HCT116 (cell line): ENCODE results near the gene NCAPG. TPM values are rescaled to one million over a fixed set of nuclear protein-coding genes. Genes with fewer than 3 reads are reported as not detected.

Source experiments
- ATAC-seq: fragments of 200-7000 bp; cut with Tn5 transposase; 2 replicates; pipeline ENCODE4 v1.9.1; 2020; ENCODE audit warnings: mild to moderate bottlenecking, moderate library complexity
- BruUV-seq: library from RNA; stranded (reverse); fragments of 400-500 nt; replicated peaks from 2 replicates; lab custom pipeline; 2021; lab: Mats Ljungman, UMichigan
- CTCF ChIA-PET: fragments of 300-600 bp; sonication (Branson Sonifier 250); formaldehyde crosslinking; loops from one replicate; lab custom pipeline; 2021; ENCODE audit warnings: antibody characterized with exemption; lab: Charles Lee
- POLR2A ChIA-PET: fragments of 300-600, 350-600 bp; sonication (Branson Sonifier 250); formaldehyde crosslinking; loops from one replicate; lab custom pipeline; 2021; ENCODE audit warnings: antibody characterized with exemption; lab: Charles Lee
- RAD21 ChIA-PET, 2 experiments: fragments of 300-600 bp; sonication (Branson Sonifier 250); formaldehyde crosslinking; loops; one replicate each; lab custom pipeline; 2023; ENCODE audit warnings: low total read pairs in 2 of 2; ENCODE audit not compliant: uncharacterized antibody in 2 of 2, unreplicated experiment in 2 of 2, low non-redundant PET in 1 of 2; lab: Charles Lee
- DNase-seq: peaks from one replicate; pipeline ENCODE4 v3.0.0-alpha.2; 2010; ENCODE audit warnings: low read depth, low spot score
- H2AFZ ChIP-seq: fragments of 200-600 bp; shearing (Covaris generic), sonication (generic); 2 replicates; pipeline ENCODE4 v1.6.1; 2017; ENCODE audit warnings: low read depth, mixed run types, mixed read lengths, antibody characterized with exemption, low read length; ENCODE audit not compliant: poor library complexity, severe bottlenecking
- H3K27ac ChIP-seq: 2 replicates; pipeline ENCODE4 v1.5.1; 2012; ENCODE audit warnings: low read depth, low read length
- H3K27me3 ChIP-seq: fragments of 200-600 bp; sonication (generic); 2 replicates; pipeline ENCODE4 v1.6.1; 2016; ENCODE audit warnings: mixed run types, low read length, mixed read lengths; ENCODE audit not compliant: insufficient read depth
- H3K36me3 ChIP-seq, 2 experiments: fragments of 200-500 bp in 1 of 2; fragments of 200-600 bp in 1 of 2; sonication (Bioruptor generic) in 1 of 2; sonication (generic) in 1 of 2; 2 replicates each; pipeline versions ENCODE4 v1.5.1 to v1.6.1; 2014 to 2016; ENCODE audit warnings: low read length in 2 of 2, inconsistent platforms in 1 of 2, mixed read lengths in 1 of 2, mixed run types in 1 of 2; ENCODE audit not compliant: insufficient read depth in 2 of 2, control insufficient read depth in 1 of 2
- H3K4me1 ChIP-seq, 2 experiments: fragments of 200-600 bp in 1 of 2; sonication (generic) in 1 of 2; 2 replicates each; pipeline versions ENCODE4 v1.5.1 to v1.6.1; 2012 to 2017; ENCODE audit warnings: low read length in 2 of 2, inconsistent platforms in 1 of 2, mild to moderate bottlenecking in 1 of 2, mixed read lengths in 1 of 2, mixed run types in 1 of 2, moderate library complexity in 1 of 2; ENCODE audit not compliant: insufficient read depth in 2 of 2, control insufficient read depth in 1 of 2
- H3K4me2 ChIP-seq: fragments of 200-600 bp; sonication (generic); 2 replicates; pipeline ENCODE4 v1.6.1; 2017; ENCODE audit warnings: mixed run types, low read length, mixed read lengths
- H3K4me3 ChIP-seq, 2 experiments: fragments of 200-600 bp in 1 of 2; sonication (generic) in 1 of 2; replicated peaks in 1 of 2; 2 replicates each; pipeline ENCODE4 v1.5.1; 2011 to 2016; ENCODE audit warnings: low read length in 2 of 2, control low read depth in 1 of 2, low read depth in 1 of 2, mild to moderate bottlenecking in 1 of 2, mixed read lengths in 1 of 2, mixed run types in 1 of 2
- H3K79me2 ChIP-seq: fragments of 200-600 bp; sonication (generic); 2 replicates; pipeline ENCODE4 v1.6.1; 2017; ENCODE audit warnings: mild to moderate bottlenecking, mixed run types, low read length, moderate library complexity, mixed read lengths; ENCODE audit not compliant: insufficient read depth
- H3K9ac ChIP-seq: fragments of 200-600 bp; sonication (generic); 2 replicates; pipeline ENCODE4 v1.6.1; 2016; ENCODE audit warnings: low read length, mixed read lengths
- H3K9me2 ChIP-seq: fragments of 200-600 bp; sonication (generic), shearing (Covaris generic); 2 replicates; pipeline ENCODE4 v1.6.1; 2017; ENCODE audit warnings: mixed run types, mild to moderate bottlenecking, moderate library complexity; ENCODE audit not compliant: insufficient read depth
- H3K9me3 ChIP-seq, 2 experiments: fragments of 200-500 bp in 1 of 2; fragments of 200-600 bp in 1 of 2; sonication (Bioruptor generic) in 1 of 2; sonication (generic) in 1 of 2; 2 replicates each; pipeline ENCODE4 v1.6.1; 2014 to 2017; ENCODE audit warnings: low read length in 2 of 2, mixed read lengths in 2 of 2, inconsistent platforms in 1 of 2, low read depth in 1 of 2, mild to moderate bottlenecking in 1 of 2, mixed run types in 1 of 2, moderate library complexity in 1 of 2; ENCODE audit not compliant: control insufficient read depth in 1 of 2, insufficient read depth in 1 of 2
- H4K20me1 ChIP-seq: fragments of 200-600 bp; sonication (generic), shearing (Covaris generic); 2 replicates; pipeline ENCODE4 v1.6.1; 2017; ENCODE audit warnings: mixed run types, mild to moderate bottlenecking, moderate library complexity; ENCODE audit not compliant: insufficient read depth
- CBX3 ChIP-seq: IDR thresholded peaks from 2 replicates; pipeline ENCODE4 v1.6.1; 2012; ENCODE audit warnings: low read depth
- CEBPB ChIP-seq: IDR thresholded peaks from 2 replicates; pipeline ENCODE4 v1.6.1; 2012; ENCODE audit warnings: low read depth
- EGR1 ChIP-seq: IDR thresholded peaks from 2 replicates; pipeline ENCODE4 v1.6.1; 2012; ENCODE audit warnings: low read depth
- ELF1 ChIP-seq: IDR thresholded peaks from 2 replicates; pipeline ENCODE4 v1.6.1; 2012; ENCODE audit warnings: low read depth, borderline replicate concordance
- EZH2 ChIP-seq: fragments of 200-600 bp; sonication (generic); IDR thresholded peaks from 2 replicates; pipeline ENCODE4 v1.6.1; 2017; ENCODE audit warnings: antibody characterized with exemption, mixed run types
- EZH2phosphoT487 ChIP-seq: fragments of 200-600 bp; IDR thresholded peaks from 2 replicates; pipeline ENCODE4 v1.6.1; 2018; ENCODE audit warnings: antibody characterized with exemption, borderline replicate concordance
- POLR2AphosphoS5 ChIP-seq: IDR thresholded peaks from 2 replicates; pipeline ENCODE4 v1.6.1; 2011; ENCODE audit warnings: mild to moderate bottlenecking, low read depth, low read length, moderate library complexity
- RAD21 ChIP-seq: IDR thresholded peaks from 2 replicates; pipeline ENCODE4 v1.6.1; 2012; ENCODE audit warnings: low read depth, mild to moderate bottlenecking
- SP1 ChIP-seq: IDR thresholded peaks from 2 replicates; pipeline ENCODE4 v1.6.1; 2012; ENCODE audit warnings: low read depth
- ZBTB33 ChIP-seq: IDR thresholded peaks from 2 replicates; pipeline ENCODE4 v1.6.1; 2011; ENCODE audit warnings: mild to moderate bottlenecking, low read length, moderate library complexity; ENCODE audit not compliant: insufficient replicate concordance; ENCODE audit errors: extremely low read depth
- ZNF274 ChIP-seq: fragments of 200-500 bp; sonication (Bioruptor generic); IDR thresholded peaks from 2 replicates; pipeline ENCODE4 v1.6.1; 2014; ENCODE audit warnings: mild to moderate bottlenecking, low read depth, low read length, inconsistent platforms
- intact Hi-C: fragments of 100-400 bp; cut with micrococcal nuclease; formaldehyde crosslinking; loops from 2 replicates; pipeline ENCODE4 v1.10.0; 2022
- total RNA-seq: library from RNA; stranded (reverse); gene quantifications from one replicate; pipeline ENCODE4 v1.2.1, GENCODE V29; 2021; ENCODE audit not compliant: unreplicated experiment
- TF ChIP-seq, protein P1 (sequence below), 3 experiments: fragments of 200-600 bp in 1 of 3; sonication (generic) in 1 of 3; IDR thresholded peaks in 2 of 3; conservative IDR thresholded peaks in 1 of 3; 2 replicates each; pipeline ENCODE4 v1.5.1; 2012 to 2017; ENCODE audit warnings: low read depth in 2 of 3, low read length in 2 of 3, antibody characterized with exemption in 1 of 3, borderline replicate concordance in 1 of 3, control low read depth in 1 of 3, mild to moderate bottlenecking in 1 of 3, mixed read lengths in 1 of 3, mixed run types in 1 of 3, moderate library complexity in 1 of 3; ENCODE audit not compliant: insufficient read depth in 1 of 3
- TF ChIP-seq, protein P2 (sequence below): IDR thresholded peaks from 2 replicates; pipeline ENCODE4 v1.6.1; 2012

Gene NCAPG
- total RNA-seq, 1 experiment from 2014 or later, result 79.4 TPM

GRCh38 chr4:17810260-17811077 is at the start of gene NCAPG, which contains the start of gene DCAF16 (continued):
- TF ChIP-seq POLR2AphosphoS5, result peak; percentile 93

DNA sequence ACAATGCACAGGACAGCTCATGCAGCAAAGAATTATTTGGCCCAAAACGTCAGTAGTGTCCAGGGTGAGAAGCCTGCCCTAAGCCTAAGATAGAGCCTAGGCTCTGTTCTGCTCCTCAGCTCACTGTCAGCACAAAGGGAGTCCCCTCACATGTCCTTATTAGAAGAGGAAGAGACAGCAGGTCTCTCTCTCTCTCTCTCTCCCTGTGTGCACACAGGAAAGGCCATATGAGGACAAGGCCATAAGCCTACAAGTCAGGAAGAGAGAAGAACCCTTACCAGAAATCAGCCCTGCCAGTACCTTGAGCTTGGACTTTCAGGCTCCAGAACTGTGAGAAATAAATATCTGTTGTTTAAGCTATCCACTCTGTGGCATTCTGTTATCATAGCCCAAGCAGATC is 49.7 kb upstream of the NCAPG start:
- Histone ChIP-seq H3K79me2 (no peaks in the 10 kb centered on the region), H2AFZ (no peak overlapping the region), H3K27me3 (peaks cover 8% of the 10 kb centered on the region; the same call in 1 of the 2 replicates), H3K9me2 (no peaks in the 10 kb centered on the region), H3K9ac (no peak overlapping the region), H4K20me1 (no peaks in the 10 kb centered on the region), H3K4me1 (no peaks in the 10 kb centered on the region), H3K36me3 (no peaks in the 10 kb centered on the region), H3K4me3 (no peak overlapping the region), H3K4me2 (no peak overlapping the region), H3K27ac (no peak overlapping the region), H3K9me3 (no peaks in the 10 kb centered on the region)
- no TSS peak for BruUV-seq
- ATAC-seq (no peak), DNase-seq (no peak)
- POLR2A ChIA-PET, result no interaction called here
- CTCF ChIA-PET, result no interaction called here
- RAD21 ChIA-PET, result no interaction called here
- intact Hi-C loops, result no loop called here
- TF ChIP-seq ELF1, result no peak
- no peak for TF ChIP-seq ZBTB33
- TF ChIP-seq CEBPB, result no peak
- TF ChIP-seq ZNF274, result no peak
- no peak for TF ChIP-seq EGR1
- no peak for TF ChIP-seq CBX3
- TF ChIP-seq RAD21, result no peak
- TF ChIP-seq, protein P1, sequence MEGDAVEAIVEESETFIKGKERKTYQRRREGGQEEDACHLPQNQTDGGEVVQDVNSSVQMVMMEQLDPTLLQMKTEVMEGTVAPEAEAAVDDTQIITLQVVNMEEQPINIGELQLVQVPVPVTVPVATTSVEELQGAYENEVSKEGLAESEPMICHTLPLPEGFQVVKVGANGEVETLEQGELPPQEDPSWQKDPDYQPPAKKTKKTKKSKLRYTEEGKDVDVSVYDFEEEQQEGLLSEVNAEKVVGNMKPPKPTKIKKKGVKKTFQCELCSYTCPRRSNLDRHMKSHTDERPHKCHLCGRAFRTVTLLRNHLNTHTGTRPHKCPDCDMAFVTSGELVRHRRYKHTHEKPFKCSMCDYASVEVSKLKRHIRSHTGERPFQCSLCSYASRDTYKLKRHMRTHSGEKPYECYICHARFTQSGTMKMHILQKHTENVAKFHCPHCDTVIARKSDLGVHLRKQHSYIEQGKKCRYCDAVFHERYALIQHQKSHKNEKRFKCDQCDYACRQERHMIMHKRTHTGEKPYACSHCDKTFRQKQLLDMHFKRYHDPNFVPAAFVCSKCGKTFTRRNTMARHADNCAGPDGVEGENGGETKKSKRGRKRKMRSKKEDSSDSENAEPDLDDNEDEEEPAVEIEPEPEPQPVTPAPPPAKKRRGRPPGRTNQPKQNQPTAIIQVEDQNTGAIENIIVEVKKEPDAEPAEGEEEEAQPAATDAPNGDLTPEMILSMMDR (IDR thresholded peaks at IDR 0.05 in 2 of 3, conservative IDR thresholded peaks at IDR 0.05 in 1 of 3; ENCODE audit: borderline replicate concordance in 1 of 3, insufficient read depth in 1 of 3, low read depth in 2 of 3, low read length in 2 of 3), result no peak
- TF ChIP-seq SP1, result no peak
- TF ChIP-seq, protein P2, sequence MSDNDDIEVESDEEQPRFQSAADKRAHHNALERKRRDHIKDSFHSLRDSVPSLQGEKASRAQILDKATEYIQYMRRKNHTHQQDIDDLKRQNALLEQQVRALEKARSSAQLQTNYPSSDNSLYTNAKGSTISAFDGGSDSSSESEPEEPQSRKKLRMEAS, result no peak
- no peak for TF ChIP-seq EZH2
- no peak for TF ChIP-seq EZH2phosphoT487
